Right lobe of liver (tissue), 6 donors: ENCODE measurements around the gene NLRP6. TPM values are rescaled to one million over a fixed set of nuclear protein-coding genes. Genes with fewer than 3 reads are reported as not detected.

Source experiments
- ATAC-seq, 4 donors: fragments of 200-7000 bp; cut with Tn5 transposase; one replicate each; pipeline ENCODE4 v1.9.1; 2020; ENCODE audit warnings: mild to moderate bottlenecking in 4 of 4, moderate library complexity in 4 of 4
- DNase-seq, 3 donors: peaks; one replicate each; pipeline ENCODE4 v3.0.0-alpha.2; 2020
- H3K27ac ChIP-seq, 3 donors: fragments of 200-600 bp; one replicate each; pipeline ENCODE4 v1.8.0; 2022
- H3K27me3 ChIP-seq, 2 donors: fragments of 200-600 bp; one replicate each; pipeline ENCODE4 v1.8.0; 2022
- H3K36me3 ChIP-seq, 4 donors: fragments of 200-600 bp; sonication (generic) in 1 of 4; one replicate each; pipeline versions ENCODE4 v1.5.1 to v1.8.0; 2017 to 2022; ENCODE audit warnings: control low read depth in 1 of 4
- H3K4me1 ChIP-seq, 4 donors: fragments of 200-600 bp; sonication (generic) in 1 of 4; one replicate each; pipeline versions ENCODE4 v1.5.1 to v1.8.0; 2017 to 2022; ENCODE audit warnings: control low read depth in 1 of 4
- H3K4me3 ChIP-seq, 3 donors: fragments of 200-600 bp; one replicate each; pipeline ENCODE4 v1.8.0; 2022
- H3K9me3 ChIP-seq, 4 donors: fragments of 200-600 bp; sonication (generic) in 1 of 4; one replicate each; pipeline versions ENCODE4 v1.5.1 to v1.8.0; 2017 to 2022; ENCODE audit warnings: control low read depth in 1 of 4
- POLR2A ChIP-seq: fragments of 450-650 bp; IDR thresholded peaks from one replicate; pipeline ENCODE4 v1.6.1; 2017; ENCODE audit warnings: antibody characterized with exemption, mild to moderate bottlenecking
- WGBS: methylation state at CpG from one replicate; pipeline ENCODE4 v1.1.6; 2018; ENCODE audit warnings: low coverage, low lambda C conversion rate; ENCODE audit not compliant: insufficient coverage; ENCODE audit errors: missing lambda C conversion rate; 5-methylcytosine and 5-hydroxymethylcytosine counted together
- intact Hi-C, 2 donors: fragments of 100-400 bp; cut with DNase I; formaldehyde crosslinking; loops; one replicate each; pipeline versions ENCODE4 v1.11.2 to v1.14.1; 2022
- total RNA-seq, 6 experiments: library from RNA; depleted of rRNA in 2 of 6; stranded (reverse); fragments of >200 nt in 2 of 6; fragmentation: NEBNext Ultra II Directional in 3 of 6; extraction: Animal tissue kit (Norgen Biotek cat#: 25700) in 3 of 6; gene quantifications; one replicate each; pipeline versions ENCODE4 v1.1.0 to v1.2.4, GENCODE V29; 2016 to 2023
- TF ChIP-seq, protein P1 (sequence below), 4 donors: fragments of 200-600 bp in 3 of 4; fragments of 450-650 bp in 1 of 4; IDR thresholded peaks; one replicate each; pipeline versions ENCODE4 v1.5.1 to v1.8.0; 2016 to 2022; ENCODE audit warnings: antibody characterized with exemption in 4 of 4, mild to moderate bottlenecking in 2 of 4
- donor health status: DM: no; HTN: yes; CAD: no.
- donor health status: DM: no; HTN: no; CAD: no.
- donor health status: DM: no; HTN: no; CAD: no.
- donor health status: DM: no; HTN: yes; CAD: no.
- donor health status: DM: no; HTN: yes; CAD: no.

Gene NLRP6
- total RNA-seq, 6 experiments from 2014 or later: 0.22 to 6.2 (median 1.6) TPM

DNA sequence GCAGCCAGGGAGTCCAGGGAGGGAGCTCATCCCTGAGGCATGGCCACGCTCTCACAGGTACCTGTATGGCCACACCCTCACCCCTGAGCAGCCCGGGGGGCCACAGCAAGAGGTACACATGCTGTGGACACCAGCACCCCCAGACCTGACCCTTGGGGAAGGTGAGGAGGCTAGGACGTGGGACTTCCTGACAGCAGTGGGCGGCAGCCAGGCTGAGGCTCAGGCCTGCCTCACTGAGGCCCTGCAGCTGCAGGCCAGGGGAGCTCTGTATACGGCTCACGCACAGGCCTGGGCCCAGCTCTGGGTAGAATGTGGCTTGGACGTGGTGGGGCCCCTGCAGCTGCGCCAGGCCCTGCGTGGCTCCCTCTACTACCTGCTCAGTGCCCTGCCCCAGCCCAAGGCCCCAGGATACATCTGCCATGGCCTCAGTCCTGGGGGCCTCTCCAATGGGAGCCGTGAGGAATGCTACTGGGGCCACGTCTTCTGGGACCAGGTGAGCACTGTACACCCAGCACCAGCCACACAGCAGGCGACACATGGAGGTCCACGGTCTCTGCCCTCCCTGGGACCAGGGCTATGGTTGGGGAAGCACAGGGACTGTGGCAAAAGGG, 12.5 kb downstream of the NLRP6 start:
- intact Hi-C loops: loop anchor here in 1 of 2 donors (5.0 kb wide), 1 partner anchor 77 kb away; the partner anchor contains the start of gene B4GALNT4

DNA sequence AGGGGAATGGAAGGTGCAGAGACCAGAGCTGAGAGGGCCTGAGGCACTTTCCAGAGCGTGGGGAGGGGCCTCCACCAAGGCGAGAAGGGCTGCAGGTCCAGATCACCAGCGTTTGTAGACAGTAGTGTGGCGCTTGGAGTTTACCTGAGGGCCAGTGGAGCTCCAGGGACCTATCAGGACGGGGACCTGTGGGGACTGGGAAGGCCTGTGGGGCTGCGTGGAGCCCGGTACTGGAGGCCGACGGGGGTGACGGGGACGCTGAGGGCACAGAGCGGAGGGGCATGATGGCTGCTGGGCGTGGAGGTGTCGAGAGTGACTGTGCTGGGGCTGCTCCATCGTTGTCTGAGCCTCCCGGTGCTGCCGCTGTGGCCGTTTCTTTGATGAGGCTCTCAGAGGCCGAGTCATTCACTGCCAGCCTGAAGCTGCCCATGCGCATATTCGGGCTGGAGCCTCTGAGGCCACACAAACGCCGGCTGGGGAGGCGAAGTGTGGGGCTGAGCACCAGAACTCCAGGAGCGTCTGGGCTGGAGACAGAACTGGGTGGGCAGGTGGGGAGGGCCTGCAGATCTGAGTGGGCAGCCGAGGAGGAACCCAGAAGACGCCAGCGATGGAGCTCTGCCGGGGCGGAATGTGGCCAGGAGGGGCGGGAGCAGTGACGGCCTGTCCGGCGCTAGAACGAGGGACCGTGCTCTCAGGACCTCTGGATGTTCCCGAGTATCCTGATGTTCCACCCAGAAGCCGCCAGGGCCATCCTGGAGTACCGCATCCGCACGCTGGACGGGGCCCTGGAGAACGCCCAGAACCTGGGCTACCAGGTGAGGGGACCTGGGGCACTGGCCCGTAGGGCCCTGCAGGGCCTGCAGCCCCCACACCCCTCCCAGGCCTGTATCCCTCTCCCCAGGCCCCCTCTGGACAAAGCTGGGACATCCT, 13.3 kb downstream of the NLRP6 start:
- ATAC-seq: no peak
- no peak for TF ChIP-seq POLR2A
- TF ChIP-seq, protein P1, sequence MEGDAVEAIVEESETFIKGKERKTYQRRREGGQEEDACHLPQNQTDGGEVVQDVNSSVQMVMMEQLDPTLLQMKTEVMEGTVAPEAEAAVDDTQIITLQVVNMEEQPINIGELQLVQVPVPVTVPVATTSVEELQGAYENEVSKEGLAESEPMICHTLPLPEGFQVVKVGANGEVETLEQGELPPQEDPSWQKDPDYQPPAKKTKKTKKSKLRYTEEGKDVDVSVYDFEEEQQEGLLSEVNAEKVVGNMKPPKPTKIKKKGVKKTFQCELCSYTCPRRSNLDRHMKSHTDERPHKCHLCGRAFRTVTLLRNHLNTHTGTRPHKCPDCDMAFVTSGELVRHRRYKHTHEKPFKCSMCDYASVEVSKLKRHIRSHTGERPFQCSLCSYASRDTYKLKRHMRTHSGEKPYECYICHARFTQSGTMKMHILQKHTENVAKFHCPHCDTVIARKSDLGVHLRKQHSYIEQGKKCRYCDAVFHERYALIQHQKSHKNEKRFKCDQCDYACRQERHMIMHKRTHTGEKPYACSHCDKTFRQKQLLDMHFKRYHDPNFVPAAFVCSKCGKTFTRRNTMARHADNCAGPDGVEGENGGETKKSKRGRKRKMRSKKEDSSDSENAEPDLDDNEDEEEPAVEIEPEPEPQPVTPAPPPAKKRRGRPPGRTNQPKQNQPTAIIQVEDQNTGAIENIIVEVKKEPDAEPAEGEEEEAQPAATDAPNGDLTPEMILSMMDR (IDR thresholded peaks at IDR 0.05): no peak
- WGBS: 100% methylated on average over 5 of the region's 44 CpGs
- no peak overlapping the region for H3K4me3 ChIP-seq
- no peaks in the 10 kb centered on the region for H3K9me3 ChIP-seq
- DNase-seq: peak; percentile 20 to 54 (median 50)
- no peaks in the 10 kb centered on the region for H3K27me3 ChIP-seq
- intact Hi-C loops: loop anchor here in 1 of 2 donors (5.0 kb wide), 1 partner anchor 76 kb away; the partner anchor contains the start of gene B4GALNT4
- H3K36me3 ChIP-seq: no peaks in the 10 kb centered on the region
- no peaks in the 10 kb centered on the region for H3K4me1 ChIP-seq
- H3K27ac ChIP-seq: no peak overlapping the region

More for the DNA sequence above, 12.5 kb downstream of the NLRP6 start:
- WGBS: 83% methylated on average over 2 of the region's 13 CpGs
- no peak for ATAC-seq
- no peaks in the 10 kb centered on the region for H3K4me1 ChIP-seq
- no peaks in the 10 kb centered on the region for H3K27me3 ChIP-seq
- no peaks in the 10 kb centered on the region for H3K36me3 ChIP-seq
- peak; percentile 20 to 51 (median 47) for DNase-seq
- no peak overlapping the region for H3K27ac ChIP-seq
- TF ChIP-seq, protein P1 (IDR thresholded peaks at IDR 0.05): no peak
- no peak for TF ChIP-seq POLR2A
- no peaks in the 10 kb centered on the region for H3K9me3 ChIP-seq
- H3K4me3 ChIP-seq: no peak overlapping the region

DNA sequence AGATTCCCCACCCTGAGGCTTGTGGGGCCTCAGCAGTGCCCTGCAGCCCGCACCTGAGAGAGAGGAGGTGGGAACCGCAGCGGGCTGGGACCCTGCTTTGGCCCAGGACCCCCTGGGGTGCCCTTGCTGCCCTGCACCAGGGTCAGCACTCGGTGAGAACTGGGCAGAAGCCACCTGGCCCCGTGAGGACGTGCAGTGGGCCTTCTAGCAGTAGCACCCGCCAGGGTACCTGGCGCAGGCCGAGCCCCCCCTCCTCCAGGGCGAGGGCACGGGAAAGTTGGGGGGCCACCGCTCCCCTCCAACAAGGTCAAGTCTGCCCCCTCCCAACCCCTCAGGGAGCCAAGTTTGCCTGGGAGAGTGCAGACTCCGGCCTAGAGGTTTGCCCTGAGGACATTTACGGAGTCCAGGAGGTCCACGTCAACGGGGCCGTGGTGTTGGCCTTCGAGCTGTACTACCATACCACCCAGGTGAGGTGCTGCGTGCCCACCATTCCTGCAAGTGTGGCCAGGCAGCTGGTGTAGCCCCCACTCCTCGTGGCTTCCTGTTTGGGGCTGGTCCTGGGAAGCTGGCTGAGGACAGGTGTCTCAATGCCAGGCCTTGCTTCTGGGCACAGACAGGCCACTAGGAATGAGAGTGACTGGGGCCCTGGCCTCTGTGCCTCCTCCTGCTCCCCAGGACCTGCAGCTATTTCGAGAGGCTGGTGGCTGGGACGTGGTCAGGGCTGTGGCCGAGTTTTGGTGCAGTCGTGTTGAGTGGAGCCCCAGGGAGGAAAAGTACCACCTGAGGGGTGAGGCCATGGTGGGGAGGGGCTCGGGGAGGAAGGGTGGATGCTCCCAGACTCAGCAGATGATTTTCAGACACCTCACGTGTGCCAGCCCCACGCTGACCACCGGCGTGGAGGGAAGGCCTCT, 14.3 kb downstream of the NLRP6 start:
- Histone ChIP-seq H3K4me1 (no peaks in the 10 kb centered on the region), H3K36me3 (no peaks in the 10 kb centered on the region), H3K27me3 (no peaks in the 10 kb centered on the region), H3K9me3 (no peaks in the 10 kb centered on the region), H3K4me3 (no peak overlapping the region), H3K27ac (no peak overlapping the region)
- WGBS: no CpG with 5 or more reads among the region's 29 CpGs
- DNase-seq: peak in 2 of 3 donors; percentile 15 to 46
- intact Hi-C loops: loop anchor here in 1 of 2 donors (5.0 kb wide), 1 partner anchor 75 kb away; the partner anchor contains the start of gene B4GALNT4
- ATAC-seq: no peak
- TF ChIP-seq, protein P1 (IDR thresholded peaks at IDR 0.05): no peak
- TF ChIP-seq POLR2A: no peak

DNA sequence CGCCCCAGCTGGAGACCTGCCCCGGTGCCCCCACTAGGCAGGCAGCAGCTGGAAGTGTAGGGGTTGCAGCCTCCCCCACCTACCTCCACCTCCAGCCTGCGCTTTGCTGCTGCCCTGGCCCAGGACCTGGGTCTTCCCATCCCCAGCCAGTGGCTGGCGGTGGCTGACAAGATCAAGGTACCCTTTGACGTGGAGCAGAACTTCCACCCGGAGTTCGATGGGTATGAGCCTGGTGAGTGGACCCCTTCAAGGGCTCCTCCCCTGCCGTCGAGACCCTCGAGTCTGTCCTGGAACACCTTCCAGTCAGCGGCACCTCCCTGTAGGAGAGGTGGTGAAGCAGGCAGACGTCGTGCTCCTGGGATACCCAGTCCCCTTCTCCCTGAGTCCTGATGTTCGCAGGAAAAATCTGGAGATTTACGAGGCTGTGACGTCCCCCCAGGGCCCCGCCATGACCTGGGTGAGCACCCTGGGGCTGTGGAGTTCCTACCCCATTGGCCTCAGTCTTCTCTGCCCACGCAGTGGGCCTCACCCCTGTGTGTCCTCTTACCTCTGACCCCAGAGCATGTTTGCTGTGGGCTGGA, 15.2 kb downstream of the NLRP6 start:
- no peak for ATAC-seq
- Histone ChIP-seq H3K9me3 (no peaks in the 10 kb centered on the region), H3K36me3 (no peaks in the 10 kb centered on the region), H3K4me1 (no peaks in the 10 kb centered on the region), H3K27ac (no peak overlapping the region), H3K27me3 (no peaks in the 10 kb centered on the region), H3K4me3 (no peak overlapping the region)
- peak in 2 of 3 donors; percentile 16 to 39 for DNase-seq
- WGBS: no CpG with 5 or more reads among the region's 18 CpGs
- intact Hi-C loops: loop anchor here in 1 of 2 donors (5.0 kb wide), 1 partner anchor 74 kb away; the partner anchor contains the start of gene B4GALNT4
- TF ChIP-seq POLR2A: no peak
- TF ChIP-seq, protein P1 (IDR thresholded peaks at IDR 0.05): no peak
